Activated CD4-positive, alpha-beta T cell treated with anti-CD3 and anti-CD28 coated beads for 36 hours (primary cell): ENCODE results near the gene POU2AF1. TPM values are rescaled to one million over a fixed set of nuclear protein-coding genes. Genes with fewer than 3 reads are reported as not detected.

Experiments used
- ATAC-seq: fragments of 200-7000 bp; cut with Tn5 transposase; one replicate; pipeline ENCODE4 v1.10.0; 2021; ENCODE audit warnings: mild to moderate bottlenecking, moderate library complexity
- CTCF ChIA-PET: fragments of 350-600 bp; sonication (Branson Sonifier 250); formaldehyde crosslinking; loops from one replicate; lab custom pipeline; 2021; ENCODE audit warnings: antibody characterized with exemption; lab: Charles Lee
- POLR2A ChIA-PET: fragments of 350-600 bp; sonication (Branson Sonifier 250); formaldehyde crosslinking; loops from one replicate; lab custom pipeline; 2021; ENCODE audit warnings: antibody characterized with exemption, inconsistent platforms; lab: Charles Lee
- DNase-seq: peaks from one replicate; pipeline ENCODE4 v3.0.0-alpha.2; 2020
- H3K27ac Mint-ChIP-seq: one replicate; pipeline ENCODE4 v1.8.0; 2021; ENCODE audit warnings: mixed read lengths
- H3K27me3 Mint-ChIP-seq: one replicate; pipeline ENCODE4 v1.8.0; 2021; ENCODE audit warnings: mixed read lengths
- H3K36me3 Mint-ChIP-seq: one replicate; pipeline ENCODE4 v1.8.0; 2021; ENCODE audit warnings: low read depth, mixed read lengths
- H3K4me1 Mint-ChIP-seq: one replicate; pipeline ENCODE4 v1.8.0; 2021; ENCODE audit warnings: mixed read lengths
- H3K4me3 Mint-ChIP-seq: one replicate; pipeline ENCODE4 v1.8.0; 2021; ENCODE audit warnings: mild to moderate bottlenecking, moderate library complexity, mixed read lengths
- H3K9me3 Mint-ChIP-seq: one replicate; pipeline ENCODE4 v1.8.0; 2021; ENCODE audit warnings: low read depth, mixed read lengths
- intact Hi-C, 2 experiments: fragments of 100-400 bp; cut with DNase I in 1 of 2; cut with micrococcal nuclease in 1 of 2; formaldehyde crosslinking; loops; one replicate each; pipeline versions ENCODE4 v1.14.2 to v1.15.1; 2022 to 2024; cut with DNase I, micrococcal nuclease
- total RNA-seq, 2 experiments: library from RNA; stranded (reverse); gene quantifications; one replicate each; pipeline ENCODE4 v1.2.3, GENCODE V29; 2021

Gene POU2AF1
- total RNA-seq = 10 to 100 TPM in 1 of 2 experiments, 1 to 10 TPM in 1; 9.6 to 10.0 TPM

- peak within 1 kb of the TSS; percentile 69 for H3K4me3 Mint-ChIP-seq
- intact Hi-C loops = loop anchor here (1.0 to 10.0 kb wide), 10 partner anchors 20 to 1284 kb away; partner anchors contain the start of genes DIXDC1 (in 1 of the 2), PPP2R1B (in 1 of the 2) and ZC3H12C (in 1 of the 2)
- ChIA-PET CTCF (interaction anchor here (0.8 to 1.6 kb wide), 4 partner anchors 9 to 96 kb away, joined by 3 to 5 read pairs (median 4); no protein-coding TSS in a partner anchor), POLR2A (no interaction called here)
- ATAC-seq (peak; percentile 77), DNase-seq (peak; percentile 91)
- no peaks in the 10 kb centered on the region for H3K9me3 Mint-ChIP-seq
- peaks cover 61% of the 10 kb centered on the region for H3K4me1 Mint-ChIP-seq
- H3K36me3 Mint-ChIP-seq = no peaks in the 10 kb centered on the region
- H3K27me3 Mint-ChIP-seq = no peaks in the 10 kb centered on the region
- H3K27ac Mint-ChIP-seq = peak within 1 kb of the TSS; percentile 74
These were observed at the start of gene POU2AF1 for GRCh38 chr11:111378861-111379601. Gene POU2AF1, minus strand, starts transcription at chr11:111379275. Its CDS starts 98 bp downstream, at chr11:111379177.

GRCh38 chr11:111428113-111428876 is 49.2 kb upstream of the POU2AF1 start:
- Mint-ChIP-seq H3K27ac (no peak overlapping the region), H3K36me3 (no peaks in the 10 kb centered on the region), H3K4me1 (no peaks in the 10 kb centered on the region), H3K9me3 (no peaks in the 10 kb centered on the region), H3K27me3 (no peaks in the 10 kb centered on the region), H3K4me3 (no peak overlapping the region)
- no peak for ATAC-seq
- no peak for DNase-seq
- ChIA-PET POLR2A (no interaction called here), CTCF (interaction anchor here (0.6 to 17.2 kb wide), 27 partner anchors 9 to 398 kb away, joined by 3 to 322 read pairs (median 6); partner anchors contain the start of gene PPP2R1B)
- intact Hi-C loops = loop anchor here in 1 of 2 experiments (10.0 kb wide), 1 partner anchor 963 kb away; no protein-coding TSS in a partner anchor

GRCh38 chr11:111427471-111427912 is 48.4 kb upstream of the POU2AF1 start:
- ChIA-PET POLR2A (no interaction called here), CTCF (interaction anchor here (0.5 to 17.2 kb wide), 15 partner anchors 8 to 706 kb away, joined by 3 to 322 read pairs (median 5); no protein-coding TSS in a partner anchor)
- ATAC-seq (no peak), DNase-seq (no peak)
- no peaks in the 10 kb centered on the region for H3K9me3 Mint-ChIP-seq
- H3K27ac Mint-ChIP-seq = no peak overlapping the region
- H3K4me3 Mint-ChIP-seq = no peak overlapping the region
- no peaks in the 10 kb centered on the region for H3K27me3 Mint-ChIP-seq
- no peaks in the 10 kb centered on the region for H3K36me3 Mint-ChIP-seq
- H3K4me1 Mint-ChIP-seq = no peaks in the 10 kb centered on the region
- intact Hi-C loops = loop anchor here in 1 of 2 experiments (10.0 kb wide), 1 partner anchor 963 kb away; no protein-coding TSS in a partner anchor

- Mint-ChIP-seq H3K27me3 (no peaks in the 10 kb centered on the region), H3K4me3 (no peak overlapping the region), H3K4me1 (no peaks in the 10 kb centered on the region), H3K27ac (no peak overlapping the region), H3K9me3 (no peaks in the 10 kb centered on the region), H3K36me3 (no peaks in the 10 kb centered on the region)
- ChIA-PET POLR2A (no interaction called here), CTCF (interaction anchor here (1.0 to 17.2 kb wide), 7 partner anchors 7 to 144 kb away, joined by 3 to 322 read pairs (median 22); no protein-coding TSS in a partner anchor)
- no peak for DNase-seq
- no peak for ATAC-seq
- intact Hi-C loops = loop anchor here in 1 of 2 experiments (10.0 kb wide), 1 partner anchor 962 kb away; no protein-coding TSS in a partner anchor
These were observed 47.5 kb upstream of the POU2AF1 start for GRCh38 chr11:111426617-111427016.

- H3K27me3 Mint-ChIP-seq = no peaks in the 10 kb centered on the region
- no peak overlapping the region for H3K27ac Mint-ChIP-seq
- DNase-seq (no peak), ATAC-seq (peak; percentile 30)
- H3K9me3 Mint-ChIP-seq = no peaks in the 10 kb centered on the region
- ChIA-PET POLR2A (no interaction called here), CTCF (interaction anchor here (0.6 to 17.2 kb wide), 14 partner anchors 7 to 148 kb away, joined by 3 to 322 read pairs (median 6); no protein-coding TSS in a partner anchor)
- H3K4me3 Mint-ChIP-seq = no peak overlapping the region
- H3K4me1 Mint-ChIP-seq = no peaks in the 10 kb centered on the region
- intact Hi-C loops = loop anchor here (1.0 to 10.0 kb wide), 3 partner anchors 64 to 958 kb away; no protein-coding TSS in a partner anchor
- no peaks in the 10 kb centered on the region for H3K36me3 Mint-ChIP-seq
These were observed 44.2 kb upstream of the POU2AF1 start for GRCh38 chr11:111423250-111423615.

GRCh38 chr11:111422494-111423249 is 43.6 kb upstream of the POU2AF1 start:
- ChIA-PET CTCF (interaction anchor here (0.5 to 17.2 kb wide), 14 partner anchors 7 to 148 kb away, joined by 3 to 322 read pairs (median 6); no protein-coding TSS in a partner anchor), POLR2A (no interaction called here)
- peak; percentile 81 for DNase-seq
- intact Hi-C loops = loop anchor here (1.0 to 10.0 kb wide), 3 partner anchors 63 to 958 kb away; no protein-coding TSS in a partner anchor
- no peaks in the 10 kb centered on the region for H3K36me3 Mint-ChIP-seq
- peaks cover 4% of the 10 kb centered on the region for H3K4me1 Mint-ChIP-seq
- ATAC-seq = peak; percentile 94
- no peak overlapping the region for H3K27ac Mint-ChIP-seq
- H3K27me3 Mint-ChIP-seq = no peaks in the 10 kb centered on the region
- no peak overlapping the region for H3K4me3 Mint-ChIP-seq
- H3K9me3 Mint-ChIP-seq = no peaks in the 10 kb centered on the region

- H3K27ac Mint-ChIP-seq = no peak overlapping the region
- H3K36me3 Mint-ChIP-seq = no peaks in the 10 kb centered on the region
- CTCF ChIA-PET = interaction anchor here (1.4 to 17.2 kb wide), 5 partner anchors 9 to 139 kb away, joined by 3 to 322 read pairs (median 17); no protein-coding TSS in a partner anchor
- POLR2A ChIA-PET = no interaction called here
- ATAC-seq (no peak), DNase-seq (no peak)
- no peak overlapping the region for H3K4me3 Mint-ChIP-seq
- H3K9me3 Mint-ChIP-seq = no peaks in the 10 kb centered on the region
- H3K27me3 Mint-ChIP-seq = no peaks in the 10 kb centered on the region
- intact Hi-C loops = loop anchor here in 1 of 2 experiments (10.0 kb wide), 1 partner anchor 956 kb away; no protein-coding TSS in a partner anchor
- H3K4me1 Mint-ChIP-seq = peaks cover 18% of the 10 kb centered on the region
These were observed 42.2 kb upstream of the POU2AF1 start for GRCh38 chr11:111421251-111421650.

GRCh38 chr11:111419641-111420327 is 40.7 kb upstream of the POU2AF1 start:
- DNase-seq = no peak
- no peak overlapping the region for H3K27ac Mint-ChIP-seq
- CTCF ChIA-PET = interaction anchor here (0.5 to 17.2 kb wide), 6 partner anchors 10 to 138 kb away, joined by 3 to 322 read pairs (median 4); no protein-coding TSS in a partner anchor
- no peak for ATAC-seq
- intact Hi-C loops = loop anchor here in 1 of 2 experiments (10.0 kb wide), 1 partner anchor 955 kb away; no protein-coding TSS in a partner anchor
- no peaks in the 10 kb centered on the region for H3K27me3 Mint-ChIP-seq
- POLR2A ChIA-PET = interaction anchor here (0.6 kb wide), 1 partner anchor 35 kb away, joined by 3 read pairs; no protein-coding TSS in a partner anchor
- H3K4me3 Mint-ChIP-seq = no peak overlapping the region
- peaks cover 27% of the 10 kb centered on the region for H3K4me1 Mint-ChIP-seq
- H3K36me3 Mint-ChIP-seq = no peaks in the 10 kb centered on the region
- H3K9me3 Mint-ChIP-seq = no peaks in the 10 kb centered on the region

- ChIA-PET CTCF (interaction anchor here (1.2 to 17.2 kb wide), 4 partner anchors 11 to 137 kb away, joined by 3 to 322 read pairs (median 36); no protein-coding TSS in a partner anchor), POLR2A (no interaction called here)
- ATAC-seq (no peak), DNase-seq (no peak)
- Mint-ChIP-seq H3K27ac (no peak overlapping the region), H3K36me3 (no peaks in the 10 kb centered on the region), H3K4me3 (no peak overlapping the region), H3K4me1 (peaks cover 33% of the 10 kb centered on the region), H3K9me3 (no peaks in the 10 kb centered on the region), H3K27me3 (no peaks in the 10 kb centered on the region)
- intact Hi-C loops = no loop called here
These were observed 40.1 kb upstream of the POU2AF1 start for GRCh38 chr11:111419181-111419580.
